AG09309 (cell line): Measurements from ENCODE around the gene AKR1C2.
"Not testable (repeated sequence)": the region's sequence is repeated elsewhere in the genome, so short reads cannot be mapped to it uniquely, and the experiment has no call there.

Experiments
- DNase-seq: peaks from one replicate; pipeline ENCODE4 v3.0.0-alpha.2; 2010; ENCODE audit warnings: low read depth
- H3K4me3 ChIP-seq: 2 replicates; pipeline ENCODE4 v1.5.1; 2011; ENCODE audit warnings: mild to moderate bottlenecking, low read depth, low read length, moderate library complexity; ENCODE audit not compliant: control insufficient read depth
- CTCF ChIP-seq: IDR thresholded peaks from 2 replicates; pipeline ENCODE4 v1.5.1; 2011; ENCODE audit warnings: mild to moderate bottlenecking, low read depth, low read length, inconsistent platforms; ENCODE audit not compliant: insufficient read depth, control insufficient read depth; ENCODE audit errors: missing control alignments

The AKR1C2 gene

GRCh38 chr10:4984223-4984622 is 19.4 kb downstream of the AKR1C2 start:
- no peak for DNase-seq
- no peak for TF ChIP-seq CTCF
- no peak overlapping the region for H3K4me3 ChIP-seq

- no peak for DNase-seq
- no peak for TF ChIP-seq CTCF
- no peak overlapping the region for H3K4me3 ChIP-seq
These were observed 19.9 kb downstream of the AKR1C2 start for GRCh38 chr10:4983615-4984216.

GRCh38 chr10:4982764-4983226 is 20.9 kb downstream of the AKR1C2 start:
- no peak for TF ChIP-seq CTCF
- H3K4me3 ChIP-seq: no peak overlapping the region
- DNase-seq: no peak

- TF ChIP-seq CTCF: peak; percentile 20
These were observed 21.8 kb downstream of the AKR1C2 start for GRCh38 chr10:4981722-4982471.

GRCh38 chr10:4980793-4981192 is 22.9 kb downstream of the AKR1C2 start:
- no peak overlapping the region for H3K4me3 ChIP-seq
- DNase-seq: no peak
- TF ChIP-seq CTCF: no peak

More at GRCh38 chr10:4981722-4982471, 21.8 kb downstream of the AKR1C2 start:
- no peak for DNase-seq
- H3K4me3 ChIP-seq: no peak overlapping the region

GRCh38 chr10:4978870-4979269 is 24.8 kb downstream of the AKR1C2 start:
- no peak for TF ChIP-seq CTCF
- H3K4me3 ChIP-seq: no peak overlapping the region
- no peak for DNase-seq

- no peak for TF ChIP-seq CTCF
These were observed 26.6 kb downstream of the AKR1C2 start for GRCh38 chr10:4977025-4977424.

GRCh38 chr10:4974400-4974799 is 29.3 kb downstream of the AKR1C2 start:
- DNase-seq, H3K4me3 ChIP-seq: not testable (repeated sequence)

More at GRCh38 chr10:4977025-4977424, 26.6 kb downstream of the AKR1C2 start:
- no peak for DNase-seq
- no peak overlapping the region for H3K4me3 ChIP-seq

- DNase-seq, H3K4me3 ChIP-seq: not testable (repeated sequence)
These were observed 30.4 kb downstream of the AKR1C2 start for GRCh38 chr10:4973294-4973693.
